HG03354 (cell line): ENCODE results near the gene PSMD1.
A peak's percentile ranks its signal among the peaks of the same experiment; 100 is the strongest.
"Not testable (repeated sequence)": the region's sequence is repeated elsewhere in the genome, so short reads cannot be mapped to it uniquely, and the experiment has no call there.

Source experiments
- ATAC-seq: cut with Tn5 transposase; IDR thresholded peaks from one replicate; pipeline ENCODE4 v1.9.1; 2021; ENCODE audit warnings: mild to moderate bottlenecking; ENCODE audit not compliant: unreplicated experiment, poor library complexity, severe bottlenecking

PSMD1 gene

GRCh38 chr2:231056453-231057416, at the start of gene PSMD1:
TSS of gene PSMD1 (plus strand) at chr2:231056867. CDS start at chr2:231057026, 159 bp downstream.
- peak; percentile 79 for ATAC-seq

GRCh38 chr2:231007286-231008098, 49.2 kb upstream of the PSMD1 start:
- ATAC-seq: no peak

- ATAC-seq: no peak
Observed at GRCh38 chr2:231008131-231008530, 48.5 kb upstream of the PSMD1 start.

- ATAC-seq: no peak
Observed at GRCh38 chr2:231009236-231009919, 47.3 kb upstream of the PSMD1 start.

- no peak for ATAC-seq
Observed at GRCh38 chr2:231010201-231010730, 46.4 kb upstream of the PSMD1 start.

- ATAC-seq: no peak
Observed at GRCh38 chr2:231011526-231011925, 45.1 kb upstream of the PSMD1 start.

- ATAC-seq: no peak
Observed at GRCh38 chr2:231012463-231012862, 44.2 kb upstream of the PSMD1 start.

GRCh38 chr2:231013820-231014219, 42.8 kb upstream of the PSMD1 start:
- no peak for ATAC-seq

- ATAC-seq: no peak
Observed at GRCh38 chr2:231015478-231015877, 41.2 kb upstream of the PSMD1 start.

GRCh38 chr2:231015926-231016325, 40.7 kb upstream of the PSMD1 start:
- ATAC-seq: no peak

- no peak for ATAC-seq
Observed at GRCh38 chr2:231016566-231017230, 40.0 kb upstream of the PSMD1 start.

- no peak for ATAC-seq
Observed at GRCh38 chr2:231017231-231017598, 39.5 kb upstream of the PSMD1 start.

GRCh38 chr2:231018184-231018583, 38.5 kb upstream of the PSMD1 start:
- no peak for ATAC-seq

GRCh38 chr2:231025059-231025458, 31.6 kb upstream of the PSMD1 start:
- not testable (repeated sequence) for ATAC-seq

- no peak for ATAC-seq
Observed at GRCh38 chr2:231028889-231029288, 27.8 kb upstream of the PSMD1 start.

- no peak for ATAC-seq
Observed at GRCh38 chr2:231029563-231029962, 27.1 kb upstream of the PSMD1 start.

- no peak for ATAC-seq
Observed at GRCh38 chr2:231030725-231031124, 25.9 kb upstream of the PSMD1 start.

- no peak for ATAC-seq
Observed at GRCh38 chr2:231032575-231033140, 24.0 kb upstream of the PSMD1 start.
